HEK293 (cell line): ENCODE measurements around the gene STK24.

Experiments used
- CTCF ChIA-PET: fragments of 350-600 bp; formaldehyde crosslinking; extraction: SDS; loops from one replicate; lab custom pipeline; 2021; ENCODE audit warnings: antibody characterized with exemption; lab: Yijun Ruan, JAX
- POLR2A ChIA-PET: fragments of 300-600 bp; formaldehyde crosslinking; extraction: SDS; loops from one replicate; lab custom pipeline; 2020; ENCODE audit warnings: antibody characterized with exemption, inconsistent platforms; lab: Yijun Ruan, JAX
- H3K27ac ChIP-seq: fragments of 200-500 bp; sonication (Bioruptor generic); 2 replicates; pipeline ENCODE4 v1.5.1; 2014; ENCODE audit warnings: low read depth, low read length, control low read depth, inconsistent platforms; ENCODE audit errors: extremely low read depth
- H3K36me3 ChIP-seq, 2 experiments: fragments of 200-500 bp in 1 of 2; sonication (Bioruptor generic) in 1 of 2; 1 replicate in 1 of 2; 2 replicates in 1 of 2; pipeline ENCODE4 v1.5.1; 2014 to 2017; ENCODE audit warnings: inconsistent platforms in 2 of 2, low read length in 2 of 2; ENCODE audit not compliant: control insufficient read depth in 2 of 2, insufficient read depth in 1 of 2
- H3K4me1 ChIP-seq: fragments of 200-500 bp; sonication (Bioruptor generic); 2 replicates; pipeline ENCODE4 v1.5.1; 2014; ENCODE audit warnings: mild to moderate bottlenecking, low read length, inconsistent platforms; ENCODE audit not compliant: control insufficient read depth, insufficient read depth
- H3K4me3 ChIP-seq: 2 replicates; pipeline ENCODE4 v1.5.1; 2011; ENCODE audit warnings: low read depth, mild to moderate bottlenecking, control low read depth, low read length, moderate library complexity
- H3K9me3 ChIP-seq: fragments of 200-500 bp; sonication (Bioruptor generic); 2 replicates; pipeline ENCODE4 v1.5.1; 2014; ENCODE audit warnings: low read depth, low read length, inconsistent platforms; ENCODE audit not compliant: control insufficient read depth, insufficient read depth
- EGR2 ChIP-seq: fragments of 450-650 bp; formaldehyde crosslinking; IDR thresholded peaks from 2 replicates; pipeline ENCODE4 v1.5.1; 2016; ENCODE audit warnings: low read depth, missing biosample characterization, missing genetic modification characterization
- GLI2 ChIP-seq: fragments of 450-650 bp; formaldehyde crosslinking; IDR thresholded peaks from 2 replicates; pipeline ENCODE4; 2017; ENCODE audit warnings: missing biosample characterization, missing genetic modification characterization, low read depth, borderline replicate concordance
- GLIS1 ChIP-seq: fragments of 450-650 bp; formaldehyde crosslinking; IDR thresholded peaks from 2 replicates; pipeline ENCODE4 v1.5.1; 2016; ENCODE audit warnings: missing biosample characterization, missing genetic modification characterization
- HIC1 ChIP-seq: fragments of 450-650 bp; formaldehyde crosslinking; IDR thresholded peaks from 2 replicates; pipeline ENCODE4 v1.5.1; 2016; ENCODE audit warnings: missing biosample characterization, missing genetic modification characterization
- KLF1 ChIP-seq: fragments of 450-650 bp; formaldehyde crosslinking; IDR thresholded peaks from 2 replicates; pipeline ENCODE4 v1.5.1; 2016; ENCODE audit warnings: missing biosample characterization, missing genetic modification characterization
- KLF16 ChIP-seq: fragments of 450-650 bp; formaldehyde crosslinking; IDR thresholded peaks from 2 replicates; pipeline ENCODE4 v1.5.1; 2017; ENCODE audit warnings: missing biosample characterization, missing genetic modification characterization
- PRDM6 ChIP-seq: fragments of 450-650 bp; formaldehyde crosslinking; IDR thresholded peaks from 2 replicates; pipeline ENCODE4 v1.5.1; 2017; ENCODE audit warnings: missing biosample characterization, missing genetic modification characterization
- ZBTB8A ChIP-seq: fragments of 450-650 bp; formaldehyde crosslinking; IDR thresholded peaks from 2 replicates; pipeline ENCODE4 v1.5.1; 2016; ENCODE audit warnings: missing biosample characterization, missing genetic modification characterization
- ZFHX2 ChIP-seq: fragments of 450-650 bp; formaldehyde crosslinking; conservative IDR thresholded peaks from 2 replicates; pipeline ENCODE4 v1.5.1; 2016; ENCODE audit warnings: missing biosample characterization, missing genetic modification characterization
- ZNF19 ChIP-seq: fragments of 450-650 bp; formaldehyde crosslinking; IDR thresholded peaks from 2 replicates; pipeline ENCODE4; 2016; ENCODE audit warnings: missing biosample characterization, missing genetic modification characterization, low read depth
- ZNF2 ChIP-seq: fragments of 450-650 bp; formaldehyde crosslinking; IDR thresholded peaks from 2 replicates; pipeline ENCODE4 v1.5.1; 2016; ENCODE audit warnings: missing biosample characterization, missing genetic modification characterization
- ZNF23 ChIP-seq: fragments of 450-650 bp; formaldehyde crosslinking; IDR thresholded peaks from 2 replicates; pipeline ENCODE4 v1.5.1; 2016; ENCODE audit warnings: missing biosample characterization, missing genetic modification characterization, borderline replicate concordance
- ZNF341 ChIP-seq: fragments of 450-650 bp; formaldehyde crosslinking; IDR thresholded peaks from 2 replicates; pipeline ENCODE4; 2016; ENCODE audit warnings: low read depth, missing biosample characterization, missing genetic modification characterization
- ZNF488 ChIP-seq: fragments of 450-650 bp; formaldehyde crosslinking; IDR thresholded peaks from 2 replicates; pipeline ENCODE4 v1.5.1; 2016; ENCODE audit warnings: missing biosample characterization, missing genetic modification characterization
- ZNF514 ChIP-seq: fragments of 450-650 bp; formaldehyde crosslinking; IDR thresholded peaks from 2 replicates; pipeline ENCODE4 v1.5.1; 2016; ENCODE audit warnings: missing biosample characterization, missing genetic modification characterization
- ZNF544 ChIP-seq: fragments of 450-650 bp; formaldehyde crosslinking; IDR thresholded peaks from 2 replicates; pipeline ENCODE4 v1.5.0; 2017; ENCODE audit warnings: missing biosample characterization, missing genetic modification characterization
- ZNF548 ChIP-seq: fragments of 450-650 bp; formaldehyde crosslinking; IDR thresholded peaks from 2 replicates; pipeline ENCODE4 v1.5.1; 2016; ENCODE audit warnings: missing biosample characterization, missing genetic modification characterization
- ZNF777 ChIP-seq: fragments of 450-650 bp; formaldehyde crosslinking; IDR thresholded peaks from 2 replicates; pipeline ENCODE4 v1.5.1; 2017; ENCODE audit warnings: missing biosample characterization, missing genetic modification characterization, borderline replicate concordance

STK24 gene

GRCh38 chr13:98567140-98567539 lies 9.8 kb downstream of the STK24 start:
- Histone ChIP-seq H3K4me3 (no peak overlapping the region), H3K36me3 (no peaks in the 10 kb centered on the region; a peak in 1 of 3 replicates), H3K9me3 (no peaks in the 10 kb centered on the region), H3K4me1 (peaks cover 9% of the 10 kb centered on the region), H3K27ac (no peak overlapping the region)
- TF ChIP-seq GLIS1 (tag by site-specific recombination) (no peak), ZNF341 (no peak), ZNF19 (tag by site-specific recombination) (no peak), PRDM6 (tag by site-specific recombination) (no peak), ZNF2 (no peak), ZNF544 (no peak), ZNF488 (tag by site-specific recombination) (no peak), GLI2 (tag by site-specific recombination) (no peak), ZNF514 (tag by site-specific recombination) (no peak)
- ChIA-PET CTCF (no interaction called here), POLR2A (no interaction called here)

- Histone ChIP-seq H3K27ac (no peak overlapping the region), H3K36me3 (no peaks in the 10 kb centered on the region; a peak in 1 of 3 replicates), H3K4me1 (peaks cover 4% of the 10 kb centered on the region)
- TF ChIP-seq KLF1 (peak; percentile 55), HIC1 (tag by site-specific recombination) (peak; percentile 46; the same call in 1 of the 2 replicates), KLF16 (tag by site-specific recombination) (no peak), ZFHX2 (peak; percentile 43), ZNF548 (tag by site-specific recombination) (peak; percentile 47; the same call in 1 of the 2 replicates), ZNF23 (no peak), EGR2 (tag by site-specific recombination) (peak; percentile 27; the same call in 1 of the 2 replicates), ZBTB8A (0 out of 2 replicates have a peak, but pooled peaks have one; percentile 29), ZNF777 (tag by site-specific recombination) (no peak)
- TF ChIP-seq, all 188 proteins: peak for 6
- ChIA-PET POLR2A (interaction anchor here (0.5 to 1.0 kb wide), 2 partner anchors 17 to 109 kb away, joined by 3 to 5 read pairs; no protein-coding TSS in a partner anchor), CTCF (no interaction called here)
- Histone ChIP-seq H3K4me3 (no peak overlapping the region), H3K9me3 (no peaks in the 10 kb centered on the region)
Measured at GRCh38 chr13:98565726-98566565, 11.0 kb downstream of the STK24 start.
